ENCODE measurements around the gene LMO3.

- TF ChIP-seq CTCF (IDR thresholded peaks at IDR 0.05; ENCODE audit: low read depth, low read length, missing input control) (no peak), EGR1 (IDR thresholded peaks at IDR 0.05; ENCODE audit: low read depth in 2 of 2) (no peak), NR2F2 (IDR thresholded peaks at IDR 0.05) (no peak), REST (IDR thresholded peaks at IDR 0.05) (no peak), ZBTB33 (IDR thresholded peaks at IDR 0.05) (no peak)
These were observed 63.4 kb downstream of the LMO3 start for GRCh38 chr12:16542586-16542985.

All from liver (tissue), 3 donors.